ENCODE results near the gene MRPL22.
"Not testable (repeated sequence)": the region's sequence is repeated elsewhere in the genome, so short reads cannot be mapped to it uniquely, and the experiment has no call there.

The MRPL22 gene

GRCh38 chr5:154943527-154943926, 2.7 kb downstream of the MRPL22 start:
- no peak for DNase-seq

- DNase-seq = no peak
Measured at GRCh38 chr5:154944716-154945115, 3.8 kb downstream of the MRPL22 start.

GRCh38 chr5:154945695-154946301, 4.9 kb downstream of the MRPL22 start:
- peak; percentile 43 for DNase-seq

- no peak for DNase-seq
Measured at GRCh38 chr5:154947778-154948177, 6.9 kb downstream of the MRPL22 start.

- DNase-seq = no peak
Measured at GRCh38 chr5:154948313-154948712, 7.4 kb downstream of the MRPL22 start.

GRCh38 chr5:154949781-154950180, 8.9 kb downstream of the MRPL22 start:
- no peak for DNase-seq

GRCh38 chr5:154956712-154957111, 15.8 kb downstream of the MRPL22 start:
- DNase-seq = no peak

- no peak for DNase-seq
Measured at GRCh38 chr5:154962494-154962893, 21.6 kb downstream of the MRPL22 start.

- DNase-seq = no peak
Measured at GRCh38 chr5:154966081-154966841, 25.4 kb downstream of the MRPL22 start.

GRCh38 chr5:154966874-154967273, 26.0 kb downstream of the MRPL22 start:
- DNase-seq = no peak

- DNase-seq = peak; percentile 6
Measured at GRCh38 chr5:154967421-154968024, 26.6 kb downstream of the MRPL22 start.

GRCh38 chr5:154968953-154969352, 28.1 kb downstream of the MRPL22 start:
- DNase-seq = no peak

- no peak for DNase-seq
Measured at GRCh38 chr5:154970759-154971158, 29.9 kb downstream of the MRPL22 start.

GRCh38 chr5:154971501-154971900, 30.6 kb downstream of the MRPL22 start:
- no peak for DNase-seq

- DNase-seq = no peak
Measured at GRCh38 chr5:154972476-154973080, 31.7 kb downstream of the MRPL22 start.

- DNase-seq = not testable (repeated sequence)
Measured at GRCh38 chr5:154976082-154976481, 35.2 kb downstream of the MRPL22 start.

GRCh38 chr5:154977409-154977808, 36.5 kb downstream of the MRPL22 start:
- DNase-seq = no peak

GRCh38 chr5:154978294-154978693, 37.4 kb downstream of the MRPL22 start:
- DNase-seq = not testable (repeated sequence)

GRCh38 chr5:154984946-154985516, 44.2 kb downstream of the MRPL22 start:
- DNase-seq = no peak

GRCh38 chr5:154986151-154986550, 45.3 kb downstream of the MRPL22 start:
- DNase-seq = no peak

GRCh38 chr5:154989626-154990025, 48.8 kb downstream of the MRPL22 start:
- DNase-seq = no peak

GRCh38 chr5:154993461-154993860, 52.6 kb downstream of the MRPL22 start:
- DNase-seq = no peak

- DNase-seq = no peak
Measured at GRCh38 chr5:154995679-154996078, 54.8 kb downstream of the MRPL22 start.

Measured in CD4-positive, alpha-beta T cell treated with Interleukin-10 for 1 hour (primary cell).